GM21423 (cell line): ENCODE results near the gene ZNF525.
"Not testable (repeated sequence)": the region's sequence is repeated elsewhere in the genome, so short reads cannot be mapped to it uniquely, and the experiment has no call there.

Experiments
- ATAC-seq: cut with Tn5 transposase; IDR thresholded peaks from one replicate; pipeline ENCODE4 v1.9.1; 2021; ENCODE audit warnings: mild to moderate bottlenecking, moderate library complexity; ENCODE audit not compliant: unreplicated experiment

Gene ZNF525

DNA sequence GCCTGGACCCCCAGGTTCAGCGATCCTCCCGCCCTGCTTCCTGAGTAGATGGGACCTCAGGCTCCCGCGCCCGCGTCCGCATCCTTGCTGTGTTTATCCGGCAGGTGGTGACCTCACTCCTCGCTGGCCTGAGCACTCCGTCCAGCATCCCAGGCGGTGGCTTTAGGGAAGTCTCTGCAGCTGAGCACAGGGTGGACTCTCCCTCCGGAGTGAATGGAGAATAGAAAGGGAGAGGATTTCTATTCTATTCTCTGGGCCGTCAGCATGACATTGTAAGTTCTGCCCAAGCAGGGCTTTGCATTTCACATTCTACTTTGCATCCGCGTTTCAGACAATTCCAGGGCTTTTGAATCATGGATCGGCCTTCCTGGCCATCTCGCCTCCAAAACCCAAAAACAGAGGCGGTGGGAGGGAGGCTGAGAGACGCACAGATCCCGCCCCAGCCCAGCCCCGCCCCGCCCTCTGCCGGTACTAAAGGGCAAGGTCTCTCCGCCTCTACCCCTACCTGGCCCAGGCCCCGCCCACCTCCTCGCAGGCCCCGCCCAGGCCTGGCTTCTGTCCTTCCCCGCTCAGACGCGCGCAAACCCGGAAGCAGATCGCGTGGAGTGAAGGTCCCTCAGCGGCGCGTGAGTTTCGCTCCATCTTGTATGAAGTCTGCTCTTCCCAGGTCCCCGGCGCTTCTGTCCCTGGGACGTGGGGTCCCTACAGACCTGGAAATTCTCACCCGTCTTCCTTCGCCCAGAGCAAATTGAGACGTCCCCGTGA, at the start of gene ZNF525:
ZNF525 (plus strand) TSS at position 572 of the 765 bp plus-strand sequence. CDS start 6,577 bp downstream, outside the sequence.
- ATAC-seq = peak; percentile 98

DNA sequence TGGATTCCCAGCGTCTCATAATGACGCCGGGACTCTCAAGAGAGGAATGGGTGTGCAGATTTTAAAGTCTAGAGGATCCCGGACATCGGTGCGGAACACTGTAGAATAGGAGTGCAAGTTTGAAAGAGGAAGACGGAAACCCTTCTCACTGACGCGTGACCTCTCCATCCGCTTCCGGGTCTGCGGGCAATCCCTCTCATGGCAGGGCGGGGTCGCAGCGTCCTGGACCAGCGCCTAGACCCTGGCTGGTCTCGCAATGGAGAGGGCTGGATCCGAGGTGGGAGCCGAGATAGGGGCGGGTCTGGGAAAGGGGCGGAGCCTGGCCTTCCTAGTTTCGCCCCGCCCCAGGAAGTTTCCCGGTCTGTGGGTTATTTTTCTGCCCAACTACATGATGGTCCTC, 36.5 kb upstream of the ZNF525 start:
- no peak for ATAC-seq

DNA sequence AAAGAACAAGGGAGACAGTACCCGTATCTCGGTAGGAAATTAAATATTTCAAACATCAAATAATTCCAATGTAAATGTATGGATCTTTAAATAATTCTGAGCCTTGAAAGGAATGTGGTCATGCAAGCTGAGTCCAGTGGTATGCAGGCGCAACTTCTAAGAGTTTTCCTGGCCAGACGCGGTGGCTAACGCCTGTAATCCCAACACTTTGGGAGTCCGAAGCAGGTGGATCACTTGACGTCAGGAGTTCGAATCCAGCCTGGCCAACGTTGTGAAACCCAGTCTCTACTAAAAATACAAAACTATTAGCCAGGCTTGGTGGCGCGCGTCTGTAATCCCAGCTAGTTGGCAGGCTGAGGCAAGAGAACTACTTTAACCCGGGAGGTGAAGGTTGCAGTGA, 33.0 kb upstream of the ZNF525 start:
- ATAC-seq = no peak

DNA sequence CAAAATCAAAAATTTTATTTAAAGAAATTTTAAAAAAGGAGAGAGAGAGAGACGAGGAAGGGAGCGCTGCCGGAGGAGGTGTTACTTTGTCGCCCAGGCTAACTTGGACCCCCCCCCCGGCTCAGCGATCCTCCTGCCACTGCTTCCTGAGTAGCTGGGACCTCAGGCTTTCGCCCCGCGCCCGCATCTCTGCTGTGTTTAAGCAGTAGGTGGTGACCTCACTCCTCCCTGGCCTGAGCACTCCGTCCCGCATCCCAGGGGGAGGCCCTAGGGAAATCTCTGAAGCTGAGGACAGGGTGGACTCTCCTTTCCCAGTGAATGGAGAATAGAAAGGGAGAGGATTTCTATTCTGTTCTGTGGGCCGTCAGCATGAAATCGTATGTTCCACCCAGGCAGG, 32.4 kb upstream of the ZNF525 start:
- peak; percentile 21 for ATAC-seq

DNA sequence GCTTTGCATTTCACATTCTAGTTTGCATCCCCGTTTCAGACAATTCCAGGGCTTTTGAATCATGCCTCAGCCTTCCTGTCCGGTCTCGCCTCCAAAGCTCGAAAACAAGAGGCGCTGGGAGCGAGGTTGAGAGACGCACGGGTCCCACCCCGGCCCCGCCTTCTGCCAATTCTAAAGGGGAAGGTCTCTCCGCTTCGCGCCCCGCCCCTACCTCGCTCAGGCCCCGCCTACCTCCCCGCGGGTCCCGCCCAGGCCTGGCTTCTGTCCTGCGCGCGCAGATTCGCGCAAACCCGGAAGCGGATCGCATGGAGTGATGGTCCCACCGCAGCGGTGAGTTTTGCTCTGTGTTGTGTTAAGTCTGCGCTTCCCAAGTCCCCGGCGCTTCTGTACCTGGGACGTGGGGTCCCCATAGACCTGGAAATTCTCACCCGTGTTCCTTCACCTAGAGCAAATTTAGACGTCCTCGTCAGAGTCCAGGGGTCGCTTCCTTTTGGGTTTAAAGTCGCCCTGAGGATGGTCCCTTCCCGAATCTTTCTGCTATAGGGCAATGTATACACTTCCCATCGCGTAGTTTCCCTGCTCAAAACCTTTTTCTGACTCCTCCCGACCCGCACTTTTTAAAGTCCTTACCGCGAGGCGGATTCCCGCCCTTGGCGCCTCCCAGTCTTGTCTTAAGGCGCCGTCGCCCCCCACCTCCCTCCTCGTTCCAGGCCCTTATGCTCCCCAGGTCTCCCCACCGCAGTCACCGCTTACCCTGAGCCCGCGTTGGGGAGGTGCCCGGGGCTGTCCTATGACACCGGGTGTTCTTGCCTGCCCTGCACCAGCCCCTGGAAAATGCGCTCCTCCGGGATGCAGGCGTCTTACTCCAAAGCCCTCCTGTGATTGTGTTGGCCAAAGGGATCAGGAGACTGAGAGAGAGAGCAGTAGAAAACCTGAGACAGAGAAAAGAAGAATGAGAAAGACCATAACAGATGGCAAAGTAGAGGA, 31.7 kb upstream of the ZNF525 start, which contains the start of gene ZNF845:
ZNF845 (plus strand) TSS at position 287 of the 987 bp plus-strand sequence. CDS start 7,559 bp downstream, outside the sequence.
- peak; percentile 97 for ATAC-seq

DNA sequence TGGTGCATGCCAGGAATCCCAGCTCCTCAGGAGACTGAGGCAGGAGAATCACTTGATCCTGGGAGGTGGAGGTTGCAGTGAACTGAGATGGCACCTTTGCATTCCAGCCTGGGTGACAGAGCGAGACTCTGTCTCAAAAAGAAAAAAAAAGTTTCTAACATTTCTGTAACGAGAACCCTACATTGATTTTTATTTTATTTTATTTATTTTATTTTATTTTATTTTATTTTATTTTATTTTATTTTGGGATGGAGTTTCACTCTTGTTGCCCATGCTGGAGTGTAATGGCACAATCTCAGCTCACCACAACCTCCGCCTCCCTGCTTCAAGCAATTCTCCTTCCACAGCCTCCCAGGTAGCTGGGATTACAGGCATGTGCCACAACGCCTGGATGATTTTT, 21.1 kb upstream of the ZNF525 start:
- ATAC-seq = not testable (repeated sequence)

DNA sequence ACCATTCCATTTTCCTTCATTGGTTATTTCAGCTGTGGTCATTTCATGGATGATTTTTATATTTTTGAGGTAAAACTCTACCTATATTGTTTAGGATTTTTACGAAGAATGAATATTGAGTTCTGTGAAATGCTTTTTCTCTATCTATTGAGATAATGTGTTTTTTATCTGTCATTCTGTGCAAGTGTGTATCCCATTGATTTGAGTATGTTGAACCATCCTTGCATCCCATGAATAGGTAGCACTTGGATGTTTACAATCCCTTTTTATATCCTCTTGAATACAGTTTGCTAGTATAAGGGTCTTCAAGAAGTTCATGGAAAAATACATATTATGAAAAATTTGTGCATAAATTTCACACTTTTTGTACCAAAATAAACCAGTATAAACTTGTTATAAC, 9.8 kb upstream of the ZNF525 start:
- no peak for ATAC-seq

DNA sequence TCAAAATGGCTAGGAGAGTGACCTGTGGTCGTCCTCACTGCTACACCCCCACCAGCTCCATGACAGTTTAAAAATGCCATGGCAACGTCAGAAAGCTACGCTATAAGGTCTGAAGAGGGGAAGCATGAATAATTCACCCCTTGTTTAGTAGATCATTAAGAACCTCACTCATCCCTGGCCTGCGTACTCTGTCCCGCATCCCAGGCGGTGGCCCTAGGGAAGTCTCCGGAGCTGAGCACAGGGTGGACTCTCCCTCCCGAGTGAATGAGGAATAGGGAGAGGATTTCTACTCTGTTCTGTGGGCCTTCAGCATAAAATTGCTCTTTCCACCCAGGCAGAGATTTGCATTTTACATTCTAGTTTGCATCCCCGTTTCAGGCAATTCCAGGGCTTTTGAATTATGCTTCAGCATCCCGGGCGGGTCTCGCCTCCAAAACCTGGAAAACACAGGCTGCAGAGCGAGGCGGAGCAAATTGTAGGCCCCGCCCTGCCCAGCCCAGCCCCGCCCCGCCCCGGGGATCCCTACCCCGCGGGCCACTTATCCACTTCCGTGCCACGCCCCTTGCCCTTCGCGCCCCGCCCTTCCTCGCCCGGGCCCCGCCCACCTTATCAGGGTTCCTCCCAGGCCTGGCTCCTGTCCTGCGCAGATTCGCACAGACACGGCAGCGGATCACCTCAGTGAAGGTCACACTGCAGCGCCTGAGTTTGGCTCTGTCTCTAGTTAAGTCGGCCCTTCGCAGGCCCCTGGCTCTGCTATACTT, 7.5 kb upstream of the ZNF525 start:
- ATAC-seq = no peak

DNA sequence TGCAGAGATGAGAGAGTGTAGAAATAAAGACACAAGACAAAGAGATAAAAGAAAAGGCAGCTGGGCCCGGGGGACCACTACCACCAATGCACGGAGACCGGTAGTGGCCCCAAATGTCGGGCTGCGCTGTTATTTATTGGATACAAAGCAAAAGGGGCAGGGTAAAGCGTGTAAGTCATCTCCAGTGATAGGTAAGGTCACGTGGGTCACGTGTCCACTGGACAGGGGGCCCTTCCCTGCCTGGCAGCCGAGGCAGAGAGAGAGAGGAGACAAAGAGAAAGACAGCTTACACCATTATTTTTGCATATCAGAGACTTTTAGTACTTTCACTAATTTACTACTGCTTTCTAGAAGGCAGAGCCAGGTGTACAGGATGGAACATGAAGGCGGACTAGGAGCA, 5.4 kb upstream of the ZNF525 start:
- ATAC-seq = not testable (repeated sequence)

DNA sequence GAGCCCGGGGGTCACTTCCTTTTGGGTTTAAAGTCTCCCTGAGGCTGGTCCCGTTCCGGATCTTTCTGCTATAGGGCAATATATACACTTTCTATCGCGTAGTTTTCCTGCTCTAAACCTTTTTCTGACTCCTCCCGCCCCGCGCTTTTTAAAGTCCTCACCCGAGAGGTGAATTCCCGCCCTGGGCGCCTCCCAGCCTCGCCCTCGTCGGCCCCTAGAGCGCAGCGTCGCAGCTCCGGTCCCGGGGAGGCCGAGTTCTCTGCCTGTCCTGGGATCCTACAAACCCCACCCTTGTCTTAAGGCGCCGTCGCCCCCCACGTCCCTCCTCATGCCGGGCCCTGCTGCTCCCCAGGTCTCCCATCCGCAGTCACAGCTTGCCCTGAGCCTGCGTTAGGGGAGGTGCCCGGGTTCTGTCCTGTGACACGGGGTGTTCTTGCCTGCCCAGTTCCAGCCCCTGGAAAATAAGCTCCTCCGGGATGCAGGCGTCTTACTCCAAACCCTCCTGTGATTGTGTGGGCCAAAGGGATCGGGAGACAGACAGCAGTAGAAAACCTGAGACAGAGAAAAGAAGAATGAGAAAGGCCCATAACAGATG, 491 bp downstream of the ZNF525 start:
- ATAC-seq = peak; percentile 45

DNA sequence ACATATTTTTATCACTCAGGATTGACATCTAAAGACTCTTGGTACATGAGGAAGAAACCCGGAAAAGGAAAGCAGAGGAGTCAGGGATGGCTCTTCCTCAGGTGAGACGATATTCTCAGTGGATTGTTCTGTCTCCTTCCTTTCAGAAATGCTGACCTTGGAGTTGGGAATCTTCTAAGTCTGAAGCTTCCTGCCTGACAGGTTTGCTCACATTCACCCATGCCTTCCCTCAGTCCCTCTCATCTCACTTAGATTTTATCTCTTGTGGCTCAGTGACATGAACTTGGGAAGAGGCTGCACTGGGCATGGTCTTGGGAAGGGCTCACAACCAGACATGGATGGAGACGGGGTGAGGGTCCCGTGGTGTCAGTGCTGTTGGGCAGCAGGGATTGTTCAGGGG, 6.7 kb downstream of the ZNF525 start:
- ATAC-seq = no peak

DNA sequence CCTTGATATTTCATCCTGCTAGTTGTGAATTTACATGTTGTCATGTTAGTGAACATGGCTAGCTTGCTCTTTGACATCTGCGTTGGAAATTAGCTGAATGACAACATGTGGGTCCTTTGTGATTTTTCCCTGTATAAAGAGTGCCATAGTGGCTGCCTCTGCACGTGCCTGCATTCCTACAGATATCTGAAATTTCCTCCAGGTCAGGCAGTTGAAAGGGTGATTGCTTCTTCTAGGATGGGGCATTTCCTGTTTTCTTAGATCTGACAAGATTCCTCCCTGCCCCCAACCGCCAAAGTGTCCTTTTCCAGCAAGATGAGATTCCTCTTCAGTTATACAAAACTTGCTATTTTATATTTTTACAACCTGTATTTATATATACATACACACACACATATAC, 8.8 kb downstream of the ZNF525 start:
- ATAC-seq = no peak

DNA sequence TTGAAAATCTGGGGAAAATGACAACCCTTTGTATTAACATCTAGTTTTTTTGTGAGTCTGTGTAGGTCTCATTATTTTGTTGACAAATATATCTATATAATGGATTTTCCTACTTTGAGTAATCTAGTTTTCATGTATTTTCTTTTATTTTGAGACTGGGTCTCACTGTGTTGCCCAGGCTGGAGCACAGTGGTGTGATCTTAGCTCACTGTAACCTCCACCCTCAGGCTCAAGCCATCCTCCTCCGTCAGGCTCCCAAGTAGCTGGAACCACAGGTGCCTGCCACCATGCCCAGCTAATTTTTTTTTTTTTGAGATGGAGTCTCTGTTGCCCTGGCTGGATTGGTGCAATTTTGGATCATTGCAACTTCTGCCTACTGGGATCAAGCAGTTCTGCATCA, 9.2 kb downstream of the ZNF525 start:
- no peak for ATAC-seq

DNA sequence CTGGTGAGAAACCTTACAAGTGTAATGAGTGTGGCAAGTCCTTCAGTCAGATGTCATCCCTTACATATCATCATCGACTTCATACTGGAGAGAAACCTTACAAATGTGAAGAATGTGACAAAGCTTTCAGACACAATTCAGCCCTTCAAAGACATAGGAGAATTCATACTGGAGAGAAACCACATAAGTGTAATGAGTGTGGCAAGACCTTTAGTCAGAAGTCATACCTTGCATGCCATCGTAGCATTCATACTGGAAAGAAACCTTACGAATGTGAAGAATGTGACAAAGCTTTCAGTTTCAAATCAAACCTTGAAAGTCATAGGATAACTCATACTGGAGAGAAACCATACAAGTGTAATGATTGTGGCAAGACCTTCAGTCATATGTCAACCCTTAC, 15.9 kb downstream of the ZNF525 start:
- no peak for ATAC-seq

DNA sequence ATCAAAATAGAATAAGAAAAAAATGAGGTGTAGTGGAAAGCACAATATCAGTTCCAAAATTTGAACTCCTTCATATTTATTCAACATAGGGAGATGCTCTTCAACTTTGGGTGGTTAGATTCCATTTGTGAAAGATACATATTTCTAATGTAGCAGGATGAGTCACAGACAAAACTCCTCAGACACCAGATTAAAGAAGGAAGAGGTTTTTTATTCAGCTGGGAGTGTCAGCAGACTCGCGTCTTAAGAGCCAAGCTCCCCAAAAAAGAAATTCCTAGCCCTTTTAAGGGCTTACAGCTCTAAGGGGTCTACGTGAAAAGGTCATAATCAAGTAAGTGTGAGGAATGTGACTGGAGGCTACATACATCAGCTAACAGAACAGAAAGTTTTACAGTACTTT, 22.7 kb downstream of the ZNF525 start:
- no peak for ATAC-seq

DNA sequence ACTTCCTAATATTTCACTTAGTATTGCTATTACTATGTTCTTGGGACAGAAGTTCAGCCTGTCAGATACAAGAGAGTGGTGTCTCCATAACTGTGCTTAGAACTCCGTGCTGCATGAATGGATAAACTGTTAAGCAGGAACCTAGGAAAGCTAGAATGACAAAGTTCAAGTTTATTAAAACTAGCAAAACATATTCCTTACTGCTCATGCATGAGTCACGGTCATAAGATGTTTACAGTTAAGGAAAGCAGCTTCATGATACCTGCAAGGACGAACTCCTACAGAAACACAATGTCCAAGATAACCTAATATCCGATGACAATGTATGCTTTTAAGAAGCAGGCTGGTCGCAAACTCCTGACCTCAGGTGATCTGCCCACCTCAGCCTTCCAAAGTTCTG, 23.4 kb downstream of the ZNF525 start:
- ATAC-seq = no peak

DNA sequence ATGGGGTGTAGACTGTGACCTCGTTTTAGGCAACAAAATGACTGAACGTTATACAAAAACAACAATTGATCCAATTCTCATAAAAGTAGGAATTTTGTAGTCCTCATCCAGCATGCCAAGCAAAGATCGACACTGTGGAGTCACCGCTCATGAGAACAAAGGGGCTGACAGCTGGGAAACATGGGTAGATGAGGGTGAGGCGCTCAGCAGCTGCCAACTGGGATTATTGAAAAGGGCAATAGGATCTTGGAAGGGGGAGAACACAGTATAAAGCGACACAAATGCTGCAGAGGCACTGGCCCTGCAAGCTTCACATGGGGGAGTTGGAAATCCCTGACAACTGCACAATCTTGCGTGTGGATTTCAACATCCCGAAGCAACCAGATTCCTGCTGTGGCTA, 24.1 kb downstream of the ZNF525 start:
- ATAC-seq = no peak

DNA sequence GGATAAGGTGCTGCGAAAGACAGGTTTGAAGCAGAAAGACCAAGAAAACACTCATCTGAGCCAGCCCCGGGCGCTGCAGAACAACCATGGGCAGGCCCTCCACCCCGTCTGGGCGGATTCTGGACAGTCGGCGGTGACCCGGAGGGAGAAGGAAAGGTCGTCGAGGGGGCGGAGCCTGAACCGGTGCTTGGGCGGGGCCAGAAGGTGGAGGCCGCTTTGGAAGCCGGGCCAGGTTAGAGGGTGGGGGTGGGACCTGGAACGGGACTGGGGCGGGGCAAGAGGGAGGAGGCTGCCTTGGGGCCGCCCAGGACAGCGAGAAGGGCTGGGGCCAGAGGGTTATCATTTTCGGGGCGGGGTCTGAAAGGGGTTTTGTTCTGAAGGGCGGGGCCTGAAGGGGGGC, 24.5 kb downstream of the ZNF525 start:
- ATAC-seq = no peak

DNA sequence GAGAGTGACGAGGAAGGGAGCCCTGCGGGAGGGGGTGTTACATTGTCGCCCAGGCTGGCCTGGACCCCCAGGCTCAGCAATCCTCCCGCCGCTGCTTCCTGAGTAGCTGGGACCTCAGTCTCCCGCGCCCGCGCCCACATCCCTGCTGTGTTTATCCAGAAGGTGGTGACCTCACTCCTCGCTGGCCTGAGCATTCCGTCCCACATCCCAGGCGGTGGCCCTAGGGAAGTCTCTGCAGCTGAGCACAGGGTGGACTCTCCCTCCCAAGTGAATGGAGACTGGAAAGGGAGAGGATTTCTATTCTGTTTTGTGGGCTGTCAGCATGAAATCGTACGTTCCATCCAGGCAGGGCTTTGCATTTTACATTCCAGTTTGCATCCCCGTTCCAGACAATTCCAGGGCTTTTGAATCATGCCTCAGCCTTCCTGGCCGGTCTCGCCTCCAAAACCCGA, 29.0 kb downstream of the ZNF525 start:
- no peak for ATAC-seq

DNA sequence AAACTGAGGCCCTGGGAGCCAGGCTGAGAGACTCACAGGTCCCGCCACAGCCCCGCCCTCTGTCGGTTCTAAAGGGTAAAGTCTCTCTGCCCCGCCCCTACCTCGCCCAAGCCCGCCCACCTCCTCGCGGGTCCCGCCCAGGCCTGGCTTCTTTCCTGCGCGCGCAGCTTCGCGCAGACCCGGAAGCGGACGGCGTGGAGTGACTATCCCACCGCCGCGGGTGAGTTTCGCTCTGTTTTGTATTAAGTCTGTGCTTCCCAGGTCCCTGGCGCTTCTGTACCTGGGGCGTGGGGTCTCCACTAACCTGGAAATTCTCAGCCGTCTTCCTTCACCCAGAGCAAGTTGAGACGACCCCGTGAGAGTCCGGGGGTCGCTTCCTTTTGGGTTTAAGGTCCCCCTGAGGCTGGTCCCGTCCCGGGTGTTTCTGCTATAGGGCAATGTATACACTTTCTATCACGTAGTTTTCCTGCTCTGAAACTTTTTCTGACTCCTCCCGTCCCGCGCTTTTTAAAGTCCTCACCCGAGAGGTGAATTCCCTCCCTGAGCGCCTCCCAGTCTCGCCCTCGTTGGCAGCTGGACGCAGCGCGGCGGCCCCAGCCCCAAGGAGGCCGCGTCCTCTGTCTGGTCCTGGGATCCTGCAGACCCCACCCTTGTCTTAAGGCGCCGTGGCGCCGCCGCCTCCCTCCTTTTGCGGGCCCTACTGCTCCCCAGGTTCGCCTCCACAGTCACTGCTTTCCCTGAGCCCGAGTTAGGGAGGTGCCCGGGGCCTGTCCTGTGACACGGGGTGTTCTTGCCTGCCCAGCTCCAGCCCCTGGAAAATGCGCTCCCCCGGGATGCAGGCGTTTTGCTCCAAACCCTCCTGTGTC, 29.7 kb downstream of the ZNF525 start, which contains the start of gene ZNF765:
ZNF765 (plus strand) TSS at position 176 of the 866 bp plus-strand sequence. CDS start 2,867 bp downstream, outside the sequence.
- peak; percentile 97 for ATAC-seq
